ENCODE data around the gene CAMTA1. TPM values are rescaled to one million over a fixed set of nuclear protein-coding genes. Genes with fewer than 3 reads are reported as not detected.

The CAMTA1 gene
- total RNA-seq, 6 experiments from 2014 or later: 78.1 to 96.6 (median 86.1) TPM

- Mint-ChIP-seq H3K4me3 (no peak overlapping the region), H3K9me3 (no peaks in the 10 kb centered on the region), H3K4me1 (ENCODE audit: low read depth) (no peaks in the 10 kb centered on the region), H3K27ac (no peak overlapping the region), H3K36me3 (ENCODE audit: low read depth) (no peaks in the 10 kb centered on the region), H3K27me3 (ENCODE audit: insufficient read depth) (peaks cover 27% of the 10 kb centered on the region)
- no peak for DNase-seq
- TF ChIP-seq, protein P1, sequence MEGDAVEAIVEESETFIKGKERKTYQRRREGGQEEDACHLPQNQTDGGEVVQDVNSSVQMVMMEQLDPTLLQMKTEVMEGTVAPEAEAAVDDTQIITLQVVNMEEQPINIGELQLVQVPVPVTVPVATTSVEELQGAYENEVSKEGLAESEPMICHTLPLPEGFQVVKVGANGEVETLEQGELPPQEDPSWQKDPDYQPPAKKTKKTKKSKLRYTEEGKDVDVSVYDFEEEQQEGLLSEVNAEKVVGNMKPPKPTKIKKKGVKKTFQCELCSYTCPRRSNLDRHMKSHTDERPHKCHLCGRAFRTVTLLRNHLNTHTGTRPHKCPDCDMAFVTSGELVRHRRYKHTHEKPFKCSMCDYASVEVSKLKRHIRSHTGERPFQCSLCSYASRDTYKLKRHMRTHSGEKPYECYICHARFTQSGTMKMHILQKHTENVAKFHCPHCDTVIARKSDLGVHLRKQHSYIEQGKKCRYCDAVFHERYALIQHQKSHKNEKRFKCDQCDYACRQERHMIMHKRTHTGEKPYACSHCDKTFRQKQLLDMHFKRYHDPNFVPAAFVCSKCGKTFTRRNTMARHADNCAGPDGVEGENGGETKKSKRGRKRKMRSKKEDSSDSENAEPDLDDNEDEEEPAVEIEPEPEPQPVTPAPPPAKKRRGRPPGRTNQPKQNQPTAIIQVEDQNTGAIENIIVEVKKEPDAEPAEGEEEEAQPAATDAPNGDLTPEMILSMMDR (IDR thresholded peaks at IDR 0.05): no peak
Measured at GRCh38 chr1:7710859-7711258, 925.6 kb downstream of the CAMTA1 start.

- DNase-seq: no peak
- Mint-ChIP-seq H3K4me3 (no peak overlapping the region), H3K4me1 (ENCODE audit: low read depth) (no peaks in the 10 kb centered on the region), H3K9me3 (no peaks in the 10 kb centered on the region), H3K36me3 (ENCODE audit: low read depth) (no peaks in the 10 kb centered on the region), H3K27ac (no peak overlapping the region), H3K27me3 (ENCODE audit: insufficient read depth) (peaks cover 22% of the 10 kb centered on the region)
- TF ChIP-seq, protein P1 (IDR thresholded peaks at IDR 0.05): no peak
Measured at GRCh38 chr1:7712731-7713323, 927.6 kb downstream of the CAMTA1 start.

DNA sequence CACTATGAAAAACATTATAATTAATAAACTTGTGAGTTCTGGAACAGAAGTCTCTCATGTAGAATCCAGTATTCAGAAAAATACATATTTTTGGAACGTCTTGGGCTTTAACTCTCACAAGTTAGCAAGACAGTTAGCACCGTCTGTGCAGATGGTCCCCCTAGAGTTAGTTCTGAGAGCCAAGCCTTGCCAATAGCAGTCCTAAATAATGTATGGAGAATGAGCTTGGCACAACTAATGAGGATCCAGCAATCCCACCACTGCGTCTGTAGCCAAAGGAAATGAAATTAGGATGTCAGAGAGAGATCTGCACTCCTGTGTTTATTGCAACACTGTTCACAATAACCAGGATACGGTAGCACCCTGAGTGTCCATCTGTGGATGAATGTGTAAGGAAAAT lies 931.3 kb downstream of the CAMTA1 start:
- Mint-ChIP-seq H3K4me1 (ENCODE audit: low read depth) (no peaks in the 10 kb centered on the region), H3K27me3 (ENCODE audit: insufficient read depth) (peaks cover 47% of the 10 kb centered on the region), H3K9me3 (no peaks in the 10 kb centered on the region), H3K36me3 (ENCODE audit: low read depth) (no peaks in the 10 kb centered on the region), H3K4me3 (no peak overlapping the region), H3K27ac (no peak overlapping the region)
- DNase-seq: no peak
- TF ChIP-seq, protein P1 (IDR thresholded peaks at IDR 0.05): no peak

GRCh38 chr1:7717748-7718368 lies 932.6 kb downstream of the CAMTA1 start:
- no peaks in the 10 kb centered on the region for H3K4me1 Mint-ChIP-seq (ENCODE audit: low read depth)
- TF ChIP-seq, protein P1 (IDR thresholded peaks at IDR 0.05): no peak
- peaks cover 51% of the 10 kb centered on the region for H3K27me3 Mint-ChIP-seq (ENCODE audit: insufficient read depth)
- no peak for DNase-seq
- no peaks in the 10 kb centered on the region for H3K36me3 Mint-ChIP-seq (ENCODE audit: low read depth)
- H3K27ac Mint-ChIP-seq: no peak overlapping the region
- H3K9me3 Mint-ChIP-seq: no peaks in the 10 kb centered on the region
- H3K4me3 Mint-ChIP-seq: no peak overlapping the region

GRCh38 chr1:7719468-7720094 lies 934.3 kb downstream of the CAMTA1 start:
- Mint-ChIP-seq H3K4me1 (ENCODE audit: low read depth) (no peaks in the 10 kb centered on the region), H3K27ac (no peak overlapping the region), H3K9me3 (no peaks in the 10 kb centered on the region), H3K27me3 (ENCODE audit: insufficient read depth) (peaks cover 53% of the 10 kb centered on the region), H3K36me3 (ENCODE audit: low read depth) (no peaks in the 10 kb centered on the region), H3K4me3 (no peak overlapping the region)
- no peak for DNase-seq
- TF ChIP-seq, protein P1 (IDR thresholded peaks at IDR 0.05): no peak
